HepG2 (cell line): Measurements from ENCODE around the gene CNNM4. TPM values are rescaled to one million over a fixed set of nuclear protein-coding genes. Genes with fewer than 3 reads are reported as not detected.
A peak's percentile ranks its signal among the peaks of the same experiment; 100 is the strongest.

ENCODE experiments used
- ATAC-seq: fragments of 200-7000 bp; cut with Tn5 transposase; 3 replicates; pipeline ENCODE4 v1.9.1; 2020; ENCODE audit warnings: mild to moderate bottlenecking, moderate library complexity
- BruUV-seq: library from RNA; stranded (reverse); fragments of 400-500 nt; replicated peaks from 2 replicates; lab custom pipeline; 2021; lab: Mats Ljungman, UMichigan
- CTCF ChIA-PET: fragments of 300-600 bp; formaldehyde crosslinking; extraction: SDS; loops from one replicate; lab custom pipeline; 2021; ENCODE audit warnings: low total read pairs, inconsistent platforms, low intra/inter-chr PET ratio; lab: Yijun Ruan, JAX
- POLR2A ChIA-PET: fragments of 350-600 bp; sonication (Branson Sonifier 250); formaldehyde crosslinking; loops from one replicate; lab custom pipeline; 2020; ENCODE audit warnings: antibody characterized with exemption, inconsistent platforms; lab: Yijun Ruan, JAX
- DNase-seq: peaks from one replicate; pipeline ENCODE4 v3.0.0-alpha.2; 2015; ENCODE audit warnings: low spot score
- FAIRE-seq: peaks from 3 replicates; lab custom pipeline; 2011; peaks lifted over from hg19 to GRCh38; lab: Jason Lieb, UNC
- H2AFZ ChIP-seq: one replicate; pipeline ENCODE4 v1.6.1; 2011; ENCODE audit warnings: low read length, inconsistent platforms
- H3K27ac ChIP-seq: fragments of 300-600 bp; 3 replicates; pipeline ENCODE4 v1.8.0; 2011; ENCODE audit warnings: mixed run types, mild to moderate bottlenecking, mixed read lengths, low read length, inconsistent platforms; ENCODE audit not compliant: insufficient read depth; ENCODE audit errors: extremely low read length
- H3K27me3 ChIP-seq, 2 experiments: fragments of 200-600 bp in 1 of 2; 2 replicates in 1 of 2; 3 replicates in 1 of 2; pipeline versions ENCODE4 v1.6.0 to v1.8.0; 2011; ENCODE audit warnings: low read length in 2 of 2, mild to moderate bottlenecking in 2 of 2, moderate library complexity in 2 of 2, inconsistent platforms in 1 of 2; ENCODE audit not compliant: insufficient read depth in 2 of 2, control insufficient read depth in 1 of 2
- H3K36me3 ChIP-seq, 2 experiments: fragments of 200-600 bp in 1 of 2; replicated peaks in 1 of 2; 2 replicates in 1 of 2; 3 replicates in 1 of 2; pipeline versions ENCODE4 v1.5.1 to v1.8.0; 2011; ENCODE audit warnings: low read length in 2 of 2, inconsistent platforms in 1 of 2; ENCODE audit not compliant: insufficient read depth in 2 of 2, control insufficient read depth in 1 of 2
- H3K4me1 ChIP-seq: 2 replicates; pipeline ENCODE4 v1.5.1; 2012; ENCODE audit warnings: low read length, inconsistent platforms; ENCODE audit not compliant: insufficient read depth
- H3K4me2 ChIP-seq: 2 replicates; pipeline ENCODE4 v1.6.0; 2011; ENCODE audit warnings: low read depth, low read length, inconsistent platforms
- H3K4me3 ChIP-seq, 3 experiments: fragments of 200-600 bp in 1 of 3; sonication (generic), shearing (Covaris generic) in 1 of 3; replicated peaks in 1 of 3; 2 replicates each; pipeline ENCODE4 v1.5.1; 2011 to 2016; ENCODE audit warnings: low read length in 3 of 3, inconsistent platforms in 2 of 3, low read depth in 2 of 3, mild to moderate bottlenecking in 2 of 3, control low read depth in 1 of 3, mixed read lengths in 1 of 3; ENCODE audit not compliant: insufficient read depth in 1 of 3
- H3K79me2 ChIP-seq: one replicate; pipeline ENCODE4 v1.6.1; 2011; ENCODE audit warnings: low read length, inconsistent platforms; ENCODE audit not compliant: insufficient read depth
- H3K9ac ChIP-seq: 2 replicates; pipeline ENCODE4 v1.6.0; 2011; ENCODE audit warnings: mild to moderate bottlenecking, low read depth, low read length, inconsistent platforms; ENCODE audit not compliant: insufficient read depth
- H3K9me3 ChIP-seq: 2 replicates; pipeline ENCODE4 v1.5.1; 2012; ENCODE audit warnings: mild to moderate bottlenecking, low read length
- H4K20me1 ChIP-seq: 2 replicates; pipeline ENCODE4 v1.6.0; 2011; ENCODE audit warnings: inconsistent platforms, mild to moderate bottlenecking, low read length, moderate library complexity; ENCODE audit not compliant: insufficient read depth
- ATF3 ChIP-seq: sonication (generic); formaldehyde crosslinking; IDR thresholded peaks from 2 replicates; pipeline ENCODE4 v1.4.0; 2020; ENCODE audit warnings: missing genetic modification reagents
- ATF7 ChIP-seq, 2 experiments: fragments of 450-650 bp in 1 of 2; sonication (generic) in 1 of 2; formaldehyde crosslinking in 1 of 2; IDR thresholded peaks; 2 replicates each; pipeline versions ENCODE4 v1.4.0 to v1.6.1; 2016 to 2020; ENCODE audit warnings: antibody characterized with exemption in 1 of 2, mild to moderate bottlenecking in 1 of 2, missing genetic modification reagents in 1 of 2
- NR2F6 ChIP-seq, 2 experiments: IDR thresholded peaks; 2 replicates each; pipeline ENCODE4 v1.6.1; 2016; ENCODE audit warnings: antibody characterized with exemption in 1 of 2, mild to moderate bottlenecking in 1 of 2
- RBFOX2 ChIP-seq: fragments of 200-400 bp; formaldehyde crosslinking; IDR thresholded peaks from 2 replicates; pipeline ENCODE4 v1.6.1; 2017; ENCODE audit warnings: low read depth, mild to moderate bottlenecking, low read length
- TOPORS ChIP-seq: sonication (generic); formaldehyde crosslinking; IDR thresholded peaks from 2 replicates; pipeline ENCODE4 v1.8.0; 2023; ENCODE audit warnings: mild to moderate bottlenecking, missing genetic modification reagents
- ZNF292 ChIP-seq: sonication (generic); formaldehyde crosslinking; IDR thresholded peaks from 2 replicates; pipeline ENCODE4 v1.8.1; 2022; ENCODE audit warnings: mild to moderate bottlenecking, low read depth, missing genetic modification reagents, borderline replicate concordance
- ZNF567 ChIP-seq: sonication (generic); formaldehyde crosslinking; IDR thresholded peaks from 2 replicates; pipeline ENCODE4 v1.8.1; 2023; ENCODE audit warnings: mild to moderate bottlenecking, missing genetic modification reagents, borderline replicate concordance
- WGBS: methylation state at CpG from one replicate; pipeline ENCODE4 v1.1.6; 2017; ENCODE audit warnings: low lambda C conversion rate; 5-methylcytosine and 5-hydroxymethylcytosine counted together
- in situ Hi-C: cut with HindIII; loops from 2 replicates; pipeline ENCODE4 v1.10.0; 2017; ENCODE audit warnings: low pct_unique_long_range_greater_than_20kb; ENCODE audit not compliant: extremely low pct_ligation_motif_present
- intact Hi-C: fragments of 100-400 bp; cut with micrococcal nuclease; formaldehyde crosslinking; loops from one replicate; pipeline ENCODE4 v1.10.0; 2022; ENCODE audit not compliant: unreplicated experiment
- polyA plus RNA-seq, 8 experiments: library from polyadenylated mRNA; depleted of rRNA in 3 of 8; stranded (reverse) in 7 of 8; unstranded in 1 of 8; fragments of >200 nt; fragmentation: Illumina TruSeq in 4 of 8; extraction: Trizol in 4 of 8; gene quantifications; 2 replicates each; pipeline versions ENCODE4 v1.2.1 to v1.2.3, GENCODE V29; 2011 to 2016; ENCODE audit warnings: low read depth in 4 of 8, missing spikeins in 1 of 8, mixed read lengths in 1 of 8; ENCODE audit not compliant: insufficient read depth in 1 of 8
- total RNA-seq, 5 experiments: library from RNA; depleted of rRNA; stranded (reverse); fragments of >200 nt; fragmentation: Illumina TruSeq; extraction: Trizol; gene quantifications; 2 replicates each; pipeline ENCODE4 v1.2.3, GENCODE V29; 2016; ENCODE audit warnings: low read depth in 1 of 5
- TF ChIP-seq, protein P1 (sequence below): sonication (generic); formaldehyde crosslinking; conservative IDR thresholded peaks from 2 replicates; pipeline ENCODE4 v1.4.0; 2020; ENCODE audit warnings: mild to moderate bottlenecking, missing genetic modification reagents, moderate library complexity

Gene CNNM4
- total and polyA plus RNA-seq, 2 of the 13 experiments (the other 11 are each of a cell fraction or from before 2014, with no cell fraction given) = 5.9 to 8.4 TPM

GRCh38 chr2:96729748-96730147, 31.0 kb upstream of the CNNM4 start:
- ATAC-seq (no peak), FAIRE-seq (no peak), DNase-seq (no peak)
- intact Hi-C loops = no loop called here
- Histone ChIP-seq H3K27ac (no peak overlapping the region), H3K4me3 (no peak overlapping the region), H2AFZ (no peak overlapping the region), H3K4me2 (no peak overlapping the region), H3K27me3 (no peaks in the 10 kb centered on the region), H3K4me1 (no peaks in the 10 kb centered on the region), H3K36me3 (peaks cover 26 to 59% of the 10 kb centered on the region in 2 experiments), H3K9ac (no peak overlapping the region), H3K79me2 (no peaks in the 10 kb centered on the region), H3K9me3 (no peaks in the 10 kb centered on the region), H4K20me1 (no peaks in the 10 kb centered on the region)
- in situ Hi-C loops = no loop called here
- TF ChIP-seq ZNF567 (no peak), ATF3 (CRISPR knock-in tag) (no peak)
- CTCF ChIA-PET = no interaction called here
- 96% methylated on average over 7 of the region's 7 CpGs for WGBS
- no TSS peak for BruUV-seq
- POLR2A ChIA-PET = no interaction called here

DNA sequence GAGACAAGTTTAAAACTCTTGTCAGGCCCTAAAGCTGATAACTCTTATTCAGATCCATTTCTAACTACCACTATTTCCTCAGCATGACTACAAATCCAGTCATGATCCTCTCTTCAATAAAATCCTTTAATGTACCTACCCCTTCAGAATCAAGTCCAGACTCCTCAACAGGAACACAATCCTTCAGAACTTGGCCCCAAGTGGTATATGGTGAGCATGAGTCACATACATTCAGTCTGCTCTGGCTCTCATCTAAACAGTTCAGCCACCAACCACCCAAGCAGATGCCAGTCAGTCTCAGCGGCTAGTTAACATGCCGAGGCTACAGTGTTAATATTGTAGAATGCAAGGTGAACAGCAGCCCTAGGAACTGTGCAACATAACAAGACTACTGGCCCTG, 30.5 kb upstream of the CNNM4 start:
- TF ChIP-seq RBFOX2 (0 out of 2 replicates have a peak, but pooled peaks have one; percentile 9), NR2F6 (IDR thresholded peaks at IDR 0.05) (no peak), NR2F6 (CRISPR knock-in tag; IDR thresholded peaks at IDR 0.05) (no peak), ZNF292 (no peak), TOPORS (CRISPR knock-in tag) (no peak), ATF7 (IDR thresholded peaks at IDR 0.05) (no peak), ATF7 (CRISPR knock-in tag; IDR thresholded peaks at IDR 0.05) (no peak)
- TF ChIP-seq, protein P1, sequence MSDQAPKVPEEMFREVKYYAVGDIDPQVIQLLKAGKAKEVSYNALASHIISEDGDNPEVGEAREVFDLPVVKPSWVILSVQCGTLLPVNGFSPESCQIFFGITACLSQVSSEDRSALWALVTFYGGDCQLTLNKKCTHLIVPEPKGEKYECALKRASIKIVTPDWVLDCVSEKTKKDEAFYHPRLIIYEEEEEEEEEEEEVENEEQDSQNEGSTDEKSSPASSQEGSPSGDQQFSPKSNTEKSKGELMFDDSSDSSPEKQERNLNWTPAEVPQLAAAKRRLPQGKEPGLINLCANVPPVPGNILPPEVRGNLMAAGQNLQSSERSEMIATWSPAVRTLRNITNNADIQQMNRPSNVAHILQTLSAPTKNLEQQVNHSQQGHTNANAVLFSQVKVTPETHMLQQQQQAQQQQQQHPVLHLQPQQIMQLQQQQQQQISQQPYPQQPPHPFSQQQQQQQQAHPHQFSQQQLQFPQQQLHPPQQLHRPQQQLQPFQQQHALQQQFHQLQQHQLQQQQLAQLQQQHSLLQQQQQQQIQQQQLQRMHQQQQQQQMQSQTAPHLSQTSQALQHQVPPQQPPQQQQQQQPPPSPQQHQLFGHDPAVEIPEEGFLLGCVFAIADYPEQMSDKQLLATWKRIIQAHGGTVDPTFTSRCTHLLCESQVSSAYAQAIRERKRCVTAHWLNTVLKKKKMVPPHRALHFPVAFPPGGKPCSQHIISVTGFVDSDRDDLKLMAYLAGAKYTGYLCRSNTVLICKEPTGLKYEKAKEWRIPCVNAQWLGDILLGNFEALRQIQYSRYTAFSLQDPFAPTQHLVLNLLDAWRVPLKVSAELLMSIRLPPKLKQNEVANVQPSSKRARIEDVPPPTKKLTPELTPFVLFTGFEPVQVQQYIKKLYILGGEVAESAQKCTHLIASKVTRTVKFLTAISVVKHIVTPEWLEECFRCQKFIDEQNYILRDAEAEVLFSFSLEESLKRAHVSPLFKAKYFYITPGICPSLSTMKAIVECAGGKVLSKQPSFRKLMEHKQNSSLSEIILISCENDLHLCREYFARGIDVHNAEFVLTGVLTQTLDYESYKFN = no peak
- H3K27ac ChIP-seq = no peak overlapping the region
- H3K9ac ChIP-seq = no peak overlapping the region
- POLR2A ChIA-PET = no interaction called here
- H3K27me3 ChIP-seq = no peaks in the 10 kb centered on the region
- H3K4me1 ChIP-seq = no peaks in the 10 kb centered on the region
- FAIRE-seq (no peak), DNase-seq (no peak), ATAC-seq (no peak)
- no peaks in the 10 kb centered on the region for H3K79me2 ChIP-seq
- in situ Hi-C loops (no loop called here), intact Hi-C loops (no loop called here)
- H3K4me3 ChIP-seq = no peak overlapping the region
- no peaks in the 10 kb centered on the region for H3K9me3 ChIP-seq
- no peak overlapping the region for H3K4me2 ChIP-seq
- peaks cover 26 to 64% of the 10 kb centered on the region in 2 experiments for H3K36me3 ChIP-seq
- WGBS = 100% methylated on average over 2 of the region's 2 CpGs
- no TSS peak for BruUV-seq
- H4K20me1 ChIP-seq = no peaks in the 10 kb centered on the region
- no peak overlapping the region for H2AFZ ChIP-seq
- CTCF ChIA-PET = no interaction called here
